K562 (cell line): ENCODE results near the gene CKMT2.

Experiments
- BRCA1 ChIP-seq, 2 experiments: fragments of 450-650 bp in 1 of 2; sonication (generic) in 1 of 2; formaldehyde crosslinking in 1 of 2; IDR thresholded peaks; 2 replicates each; pipeline versions ENCODE4 v1.5.0 to v1.6.1; 2017 to 2020; ENCODE audit warnings: mild to moderate bottlenecking in 1 of 2, missing genetic modification reagents in 1 of 2
- CBFB ChIP-seq: sonication (generic); formaldehyde crosslinking; IDR thresholded peaks from 2 replicates; pipeline ENCODE4 v1.4.0; 2020; ENCODE audit warnings: mild to moderate bottlenecking, missing genetic modification reagents
- CTCF ChIP-seq, 3 experiments: IDR thresholded peaks in 2 of 3; conservative IDR thresholded peaks in 1 of 3; 2 replicates each; pipeline ENCODE4 v1.5.1; 2011 to 2012; ENCODE audit warnings: low read length in 3 of 3, mild to moderate bottlenecking in 3 of 3, control low read depth in 2 of 3, improper control_type of control experiment in 1 of 3, inconsistent platforms in 1 of 3, low read depth in 1 of 3, mixed read lengths in 1 of 3, moderate library complexity in 1 of 3; ENCODE audit not compliant: insufficient read depth in 2 of 3
- DMBX1 ChIP-seq: fragments of 250-450 bp; sonication (Bioruptor Pico); IDR thresholded peaks from 2 replicates; pipeline ENCODE4 v1.8.0; 2022; ENCODE audit warnings: inconsistent platforms, mild to moderate bottlenecking, moderate library complexity, borderline replicate concordance
- EZH2 ChIP-seq: IDR thresholded peaks from 2 replicates; pipeline ENCODE4 v1.6.1; 2012; ENCODE audit warnings: low read depth, mild to moderate bottlenecking, inconsistent platforms, low read length, borderline replicate concordance
- GABPB2 ChIP-seq: fragments of 250-450 bp; sonication (Bioruptor Pico); conservative IDR thresholded peaks from 2 replicates; pipeline ENCODE4 v1.5.1; 2021; ENCODE audit warnings: mild to moderate bottlenecking
- KLF10 ChIP-seq: fragments of 250-450 bp; sonication (Bioruptor Pico); IDR thresholded peaks from 2 replicates; pipeline ENCODE4 v1.6.1; 2021; ENCODE audit warnings: matching md5 sums
- NFE2L1 ChIP-seq: fragments of 450-650 bp; IDR thresholded peaks from 2 replicates; pipeline ENCODE4 v1.6.1; 2016; ENCODE audit warnings: missing genetic modification characterization, low read depth, mild to moderate bottlenecking, missing compliant biosample characterization, moderate library complexity, borderline replicate concordance
- RFX1 ChIP-seq: fragments of 450-650 bp; IDR thresholded peaks from 2 replicates; pipeline ENCODE4 v1.6.1; 2016; ENCODE audit warnings: mild to moderate bottlenecking, moderate library complexity
- TCF7 ChIP-seq: sonication (generic); IDR thresholded peaks from 2 replicates; pipeline ENCODE4 v1.6.1; 2016; ENCODE audit warnings: antibody characterized with exemption, borderline replicate concordance
- ZBTB33 ChIP-seq: sonication (generic); formaldehyde crosslinking; IDR thresholded peaks from 2 replicates; pipeline ENCODE4 v1.8.1; 2023; ENCODE audit warnings: mild to moderate bottlenecking, missing genetic modification reagents

- TF ChIP-seq ZBTB33 (CRISPR knock-in tag) (no peak), TCF7 (no peak), KLF10 (no peak), CBFB (no peak), RFX1 (no peak), CTCF (IDR thresholded peaks at IDR 0.05 in 2 of 3, conservative IDR thresholded peaks at IDR 0.05 in 1 of 3; ENCODE audit: insufficient read depth in 2 of 3, low read depth in 1 of 3, low read length in 3 of 3) (no peak), GABPB2 (CRISPR knock-in tag) (no peak), BRCA1 (IDR thresholded peaks at IDR 0.05) (no peak), BRCA1 (CRISPR knock-in tag; IDR thresholded peaks at IDR 0.05) (no peak), NFE2L1 (tag) (no peak), EZH2 (no peak), DMBX1 (CRISPR knock-in tag) (no peak)
Observed at GRCh38 chr5:81241001-81241400, 7.9 kb downstream of the CKMT2 start.
